Activated CD4-positive, alpha-beta T cell treated with anti-CD3 and anti-CD28 coated beads, Interleukin-2, amount 50 U/mL, for 48 hours (primary cell): ENCODE measurements around the gene LRRC73.
"Not testable (repeated sequence)": the region's sequence is repeated elsewhere in the genome, so short reads cannot be mapped to it uniquely, and the experiment has no call there.

Experiments
- DNase-seq, 2 experiments: peaks; one replicate each; pipeline ENCODE4 v3.0.0-alpha.2; 2020

The LRRC73 gene, protein sequence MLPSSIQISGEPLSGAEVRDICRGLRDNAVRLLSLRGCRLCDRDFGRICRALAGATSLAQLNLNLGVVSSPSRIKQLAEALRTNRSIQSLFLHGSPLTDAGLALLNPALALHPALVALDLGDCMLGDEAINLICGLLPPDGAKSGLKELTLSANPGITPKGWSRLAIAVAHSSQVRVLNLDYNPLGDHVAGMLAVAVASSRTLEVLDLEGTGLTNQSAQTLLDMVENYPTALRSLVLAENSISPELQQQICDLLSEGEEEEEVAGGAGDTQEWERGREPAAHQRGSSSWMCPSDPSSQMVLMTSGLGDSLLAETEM

GRCh38 chr6:43509984-43510826 is at the start of gene LRRC73:
LRRC73 (minus strand) TSS chr6:43510346; CDS start chr6:43509785, 561 bp downstream.
- DNase-seq: peak; percentile 78 to 81

- DNase-seq: no peak
Measured at GRCh38 chr6:43559328-43559727, 49.2 kb upstream of the LRRC73 start.

DNA sequence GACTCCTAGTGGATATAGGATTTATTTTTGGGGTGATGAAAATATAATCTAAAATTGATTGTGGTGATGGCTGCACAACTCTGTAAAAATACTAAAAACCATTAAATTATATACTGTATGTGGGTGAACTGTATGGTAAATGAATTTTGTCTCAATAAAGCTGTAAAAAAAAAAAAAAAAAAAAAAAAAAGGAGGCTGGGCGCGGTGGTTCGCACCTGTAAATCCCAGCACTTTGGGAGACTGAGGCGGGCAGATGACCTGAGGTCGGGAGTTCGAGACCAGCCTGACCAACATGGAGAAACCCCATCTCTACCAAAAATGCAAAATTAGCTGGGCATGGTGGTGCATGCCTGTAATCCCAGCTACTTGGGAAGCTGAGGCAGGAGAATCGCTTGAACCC is 47.5 kb upstream of the LRRC73 start:
- DNase-seq: not testable (repeated sequence)

DNA sequence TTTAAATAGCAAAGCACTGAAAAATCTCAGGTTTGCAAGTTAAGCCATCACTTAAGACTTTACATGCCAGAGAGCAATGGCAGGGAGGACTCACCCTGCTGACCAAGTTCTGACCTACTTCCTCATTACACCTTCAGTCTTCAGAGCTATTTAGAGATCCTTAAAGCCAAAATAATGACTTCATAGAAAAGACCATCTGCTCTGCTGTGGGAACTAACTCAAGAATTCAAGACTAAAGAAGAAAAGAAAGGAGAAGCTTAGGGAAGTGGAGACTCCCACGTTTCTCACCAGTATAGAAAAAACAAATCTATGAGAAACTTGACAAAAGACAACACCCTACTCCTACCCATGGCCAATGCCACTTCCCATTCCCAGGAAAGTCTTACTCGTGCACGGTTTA is 37.1 kb upstream of the LRRC73 start:
- no peak for DNase-seq

DNA sequence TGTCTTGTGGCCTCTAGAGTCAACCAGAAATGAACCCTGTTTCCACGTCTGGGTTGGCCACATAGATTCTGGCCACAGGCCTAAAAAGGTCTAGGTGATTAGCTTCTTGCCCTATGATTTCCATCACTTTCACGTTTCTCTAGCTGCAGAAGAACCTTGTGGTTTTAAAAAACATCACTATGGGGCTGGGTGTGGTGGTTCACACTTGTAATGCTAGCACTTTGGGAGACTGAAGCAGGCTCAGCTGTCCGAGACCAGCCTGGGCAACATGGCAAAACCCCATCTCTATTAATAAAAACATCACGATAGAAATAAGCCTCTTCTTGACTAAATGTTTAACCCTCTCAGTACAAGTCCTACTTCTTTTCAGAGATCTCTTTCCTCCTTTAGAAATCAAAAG is 34.3 kb upstream of the LRRC73 start:
- DNase-seq: no peak

DNA sequence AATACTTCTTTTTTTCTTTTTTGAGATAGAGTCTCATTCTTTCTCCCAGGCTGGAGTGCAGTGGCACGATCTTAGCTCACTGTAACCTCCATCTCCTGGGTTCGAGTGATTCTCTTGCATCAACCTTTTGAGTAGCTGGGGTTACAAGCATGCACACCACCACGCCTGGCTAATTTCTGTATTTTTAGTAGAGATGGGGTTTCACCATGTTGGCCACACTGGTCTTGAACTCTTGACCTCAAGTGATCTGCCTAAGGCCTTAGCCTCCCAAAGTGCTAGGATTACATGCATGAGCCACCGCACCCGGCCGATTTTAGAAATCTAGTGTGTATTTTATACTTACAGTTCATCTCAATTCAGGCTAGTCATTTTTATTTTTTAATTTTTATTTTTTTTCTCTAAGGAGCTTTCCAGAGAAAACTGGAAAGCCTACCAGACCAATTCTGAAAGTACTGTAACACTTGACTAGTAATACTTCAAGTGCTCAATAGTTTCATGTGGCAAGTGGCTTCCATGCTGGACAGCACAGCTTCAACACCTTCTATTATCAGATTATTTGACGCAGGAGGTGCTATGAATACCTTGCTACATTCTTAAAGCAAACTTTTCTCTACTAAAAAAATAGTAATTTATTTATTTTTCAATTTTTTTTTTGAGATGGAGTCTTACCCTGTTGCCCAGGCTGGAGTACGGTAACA is 31.8 kb upstream of the LRRC73 start:
- no peak for DNase-seq

DNA sequence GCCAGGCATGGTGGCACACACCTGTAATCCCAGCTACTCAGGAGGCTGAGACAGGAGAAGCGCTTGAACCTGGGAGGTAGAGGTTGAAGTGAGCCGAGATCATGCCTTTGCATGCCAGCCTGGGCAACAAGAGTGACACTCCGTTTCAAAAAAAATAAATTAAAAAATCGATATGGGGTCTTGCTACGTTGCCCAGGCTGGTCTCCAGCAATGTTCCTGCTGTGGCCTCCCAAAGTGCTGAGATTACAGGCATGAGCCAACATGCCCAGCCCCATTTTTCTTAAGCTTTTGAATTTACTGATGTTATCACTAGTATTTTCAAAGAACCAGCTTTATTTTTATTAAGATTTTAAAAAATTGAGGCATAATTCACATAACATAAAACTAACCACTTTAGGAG is 30.4 kb upstream of the LRRC73 start:
- no peak for DNase-seq

DNA sequence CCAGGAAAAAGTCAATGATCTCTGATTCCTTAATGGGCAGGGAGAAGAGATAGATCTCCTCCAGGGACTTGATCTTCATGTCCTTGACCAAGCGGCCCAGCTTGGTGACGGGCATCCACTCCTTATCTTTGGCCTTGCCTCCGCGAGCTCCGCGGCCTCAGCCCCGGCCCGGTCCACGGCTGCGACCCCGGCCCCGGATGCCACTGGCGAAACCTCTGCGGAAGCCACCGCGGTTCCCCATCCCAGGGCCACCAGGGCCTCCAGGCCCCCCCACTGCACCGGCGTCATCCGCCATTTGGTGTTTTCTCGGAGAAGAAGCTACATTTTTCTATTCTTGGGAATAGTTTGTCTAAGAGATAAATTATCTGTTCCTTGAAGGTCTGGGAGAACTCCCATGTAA is 29.3 kb upstream of the LRRC73 start:
- not testable (repeated sequence) for DNase-seq

DNA sequence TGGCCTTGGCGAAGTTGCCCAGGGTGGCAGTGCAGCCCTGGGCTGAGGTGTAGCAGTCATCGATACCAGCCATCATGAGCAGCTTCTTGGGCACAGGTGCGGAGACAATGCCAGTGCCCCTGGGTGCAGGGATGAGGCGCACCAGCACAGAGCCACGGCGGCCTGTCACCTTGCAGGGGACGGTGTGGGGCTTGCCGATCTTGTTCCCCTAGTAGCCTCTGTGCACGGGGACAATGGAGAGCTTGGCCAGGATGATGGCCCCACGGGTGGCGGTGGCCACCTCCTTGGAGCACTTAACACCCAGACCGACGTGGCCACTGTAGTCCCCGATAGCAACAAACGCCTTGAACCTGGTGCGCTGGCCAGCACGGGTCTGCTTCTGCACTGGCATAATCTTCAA is 28.8 kb upstream of the LRRC73 start:
- DNase-seq: not testable (repeated sequence)

GRCh38 chr6:43532201-43532600 is 22.1 kb upstream of the LRRC73 start:
- DNase-seq: no peak

- DNase-seq: no peak
Measured at GRCh38 chr6:43524483-43524961, 14.4 kb upstream of the LRRC73 start.

- DNase-seq: no peak
Measured at GRCh38 chr6:43523284-43523683, 13.1 kb upstream of the LRRC73 start.

- no peak for DNase-seq
Measured at GRCh38 chr6:43522547-43523261, 12.6 kb upstream of the LRRC73 start.

- no peak for DNase-seq
Measured at GRCh38 chr6:43521836-43522235, 11.7 kb upstream of the LRRC73 start.

- DNase-seq: no peak
Measured at GRCh38 chr6:43520097-43520496, 10.0 kb upstream of the LRRC73 start.

DNA sequence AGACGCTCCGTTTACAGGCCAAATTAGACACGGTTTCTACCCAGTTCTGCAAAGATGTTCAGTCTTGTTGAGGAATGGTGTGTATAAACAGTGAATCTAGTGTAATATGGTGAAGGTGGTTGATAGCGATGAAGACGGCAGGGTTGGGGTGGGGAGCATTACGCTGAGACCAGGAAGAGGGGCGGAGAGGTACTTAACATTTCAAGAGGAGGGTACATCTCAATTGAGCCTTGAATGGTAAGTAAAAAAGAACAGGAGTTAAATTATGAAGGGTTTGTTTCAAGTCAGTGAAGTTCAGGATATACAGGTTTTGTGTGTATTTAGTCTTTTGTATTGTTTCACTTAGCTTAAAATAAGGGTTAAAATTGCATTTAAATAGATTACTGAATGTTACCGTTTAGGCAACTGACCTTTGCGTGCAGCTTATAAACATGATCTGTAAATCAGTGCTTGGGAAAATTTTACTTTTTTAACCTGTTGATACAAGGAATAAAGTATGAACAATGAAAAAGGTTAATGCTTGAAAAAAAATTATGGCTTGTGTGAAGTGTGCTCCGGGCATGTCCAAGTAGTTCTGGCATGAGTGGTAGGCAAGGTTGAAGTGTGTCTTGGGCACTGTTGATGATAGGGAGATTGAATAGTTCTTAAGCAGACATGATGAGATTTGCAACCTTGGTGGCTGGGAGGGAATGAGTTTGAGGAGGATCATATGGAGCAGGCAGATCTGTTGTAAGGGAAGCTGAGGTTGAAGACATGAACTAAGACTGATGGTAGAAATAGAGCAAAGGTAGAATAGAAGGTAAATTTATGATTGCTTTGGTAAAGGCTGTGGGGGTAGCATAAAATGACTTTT is 7.6 kb upstream of the LRRC73 start:
- DNase-seq: no peak

DNA sequence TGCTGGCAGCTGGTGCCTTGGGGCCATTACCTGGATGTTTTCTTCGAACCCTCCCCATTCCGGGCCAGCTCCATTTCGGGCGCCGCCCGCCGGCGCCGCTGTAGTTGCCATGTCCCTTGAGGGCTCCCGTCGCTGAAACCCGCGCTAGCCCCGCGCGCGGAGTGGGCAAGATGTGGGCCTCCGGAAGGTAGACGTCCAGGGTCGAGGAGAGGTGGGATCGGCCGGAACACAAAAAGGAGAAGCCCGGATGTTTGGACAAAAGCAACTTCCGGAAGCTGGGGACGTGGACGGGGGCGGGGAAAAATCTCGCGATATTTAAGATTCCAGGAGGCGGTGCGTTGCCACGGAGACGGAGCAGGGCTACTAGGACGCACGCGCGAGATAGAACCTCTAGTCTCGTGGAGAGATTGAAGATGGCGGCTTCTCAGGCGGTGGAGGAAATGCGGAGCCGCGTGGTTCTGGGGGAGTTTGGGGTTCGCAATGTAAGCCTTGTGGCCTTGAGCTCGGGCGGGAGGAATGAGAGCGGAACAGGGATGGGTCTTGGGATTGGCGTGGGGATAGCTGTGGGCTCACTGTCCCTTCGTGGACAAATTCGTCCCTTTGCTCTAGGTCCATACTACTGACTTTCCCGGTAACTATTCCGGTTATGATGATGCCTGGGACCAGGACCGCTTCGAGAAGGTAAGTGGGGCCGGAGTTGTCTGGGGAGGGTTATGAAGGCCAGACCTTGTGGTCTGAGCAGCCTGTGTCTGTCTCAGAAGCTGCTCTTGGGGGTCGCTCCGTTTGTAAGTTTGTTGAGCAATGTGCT is 6.8 kb upstream of the LRRC73 start, which contains the start of the genes POLR1C and YIPF3:
TSS of gene POLR1C (plus strand) at position 393 of the 808 bp plus-strand sequence. CDS start at position 414, 21 bp downstream.
TSS of gene YIPF3 (minus strand) at position 230 of the 808 bp plus-strand sequence. CDS start at position 111, 119 bp downstream.
- peak; percentile 97 to 98 for DNase-seq

DNA sequence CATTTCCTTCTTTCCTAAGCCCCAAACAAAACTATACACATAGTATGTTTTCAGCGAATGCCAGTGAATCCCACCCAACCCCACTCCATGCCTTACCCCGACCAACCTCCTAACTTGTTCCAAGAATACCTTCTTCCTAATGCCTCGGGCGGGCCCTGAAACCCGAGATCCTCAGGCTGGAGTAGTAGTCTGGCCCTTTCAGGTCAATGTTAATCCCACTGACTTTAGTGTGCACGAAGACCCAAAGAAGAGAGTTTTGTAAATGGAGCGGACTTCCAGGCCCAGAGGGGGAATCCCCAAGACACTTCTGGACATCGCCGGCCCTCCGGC is 6.2 kb upstream of the LRRC73 start:
- DNase-seq: no peak

GRCh38 chr6:43515808-43516207 is 5.7 kb upstream of the LRRC73 start:
- no peak for DNase-seq

DNA sequence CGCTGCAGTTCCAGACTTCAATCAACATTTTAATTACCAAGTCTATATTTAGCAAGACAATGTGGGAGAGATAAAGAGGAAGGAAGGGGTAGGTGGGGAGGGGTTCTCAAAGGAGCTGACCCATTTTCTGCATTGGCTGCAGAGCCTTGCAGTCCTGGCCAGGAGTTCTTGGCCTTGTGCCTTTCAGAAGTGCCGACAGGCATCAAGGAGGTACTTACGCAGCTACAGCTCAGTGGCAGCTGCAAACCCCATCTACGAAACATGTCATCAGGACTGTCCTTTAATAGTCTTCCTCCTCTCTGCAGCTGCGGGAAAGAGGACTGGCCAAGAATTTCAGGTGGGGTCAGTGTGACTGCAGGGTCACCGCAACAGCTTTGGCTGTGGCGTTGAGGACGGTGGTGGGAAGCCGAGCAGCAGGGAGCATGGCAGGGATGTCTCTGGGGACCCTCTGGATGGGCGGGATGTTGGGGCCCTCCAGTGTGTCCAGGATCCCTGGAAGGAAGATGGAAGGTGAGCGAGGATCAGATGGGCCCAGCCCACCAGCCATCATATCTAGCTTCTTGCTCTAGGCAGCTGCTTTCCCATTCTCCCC is 1.8 kb upstream of the LRRC73 start:
- DNase-seq: no peak
